ENCODE results near the gene WDR38. TPM values are rescaled to one million over a fixed set of nuclear protein-coding genes. Genes with fewer than 3 reads are reported as not detected.

The WDR38 gene
- total RNA-seq, 1 donor from 2014 or later = not detected

DNA sequence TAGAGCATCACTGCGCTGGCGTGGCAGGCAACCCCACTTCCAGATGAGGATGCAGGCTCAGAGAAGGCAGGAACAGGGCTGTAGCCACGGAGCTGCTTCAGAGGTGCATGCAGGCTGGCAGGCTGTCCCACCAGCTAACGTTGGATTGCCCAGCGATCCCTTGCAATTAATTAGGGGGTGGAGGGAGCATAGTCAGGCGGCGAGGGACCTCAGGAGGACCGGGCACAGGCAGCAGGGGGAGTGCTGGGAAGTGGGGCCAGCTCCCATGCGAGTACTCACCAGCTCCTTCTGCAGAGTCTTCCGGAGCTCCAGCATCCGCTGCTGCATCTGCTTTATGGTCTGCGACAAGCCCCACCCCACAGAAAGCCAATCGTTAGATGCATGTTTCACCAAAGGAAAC is 29.0 kb downstream of the WDR38 start:
- no peak for DNase-seq (ENCODE audit: low spot score)

DNA sequence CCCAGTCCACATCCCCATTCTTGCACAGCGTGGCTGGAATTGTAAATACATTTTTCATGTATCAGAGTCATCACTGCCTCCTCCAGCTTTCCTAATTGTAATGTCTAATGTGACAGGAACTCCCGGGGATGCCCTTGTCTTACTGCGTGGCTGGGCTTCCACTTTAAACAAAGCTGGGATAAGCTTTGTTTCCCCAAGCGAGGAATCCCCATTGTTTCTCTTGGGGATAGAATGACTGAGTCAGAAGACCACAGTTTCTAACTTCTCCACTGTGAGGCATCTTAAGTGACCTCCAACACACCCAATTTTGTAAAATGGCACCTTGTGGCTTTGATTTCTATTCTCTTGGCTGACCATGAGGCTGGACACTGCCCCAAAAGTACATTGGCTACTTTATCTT is 31.1 kb downstream of the WDR38 start:
- no peak for DNase-seq (ENCODE audit: low spot score)

DNA sequence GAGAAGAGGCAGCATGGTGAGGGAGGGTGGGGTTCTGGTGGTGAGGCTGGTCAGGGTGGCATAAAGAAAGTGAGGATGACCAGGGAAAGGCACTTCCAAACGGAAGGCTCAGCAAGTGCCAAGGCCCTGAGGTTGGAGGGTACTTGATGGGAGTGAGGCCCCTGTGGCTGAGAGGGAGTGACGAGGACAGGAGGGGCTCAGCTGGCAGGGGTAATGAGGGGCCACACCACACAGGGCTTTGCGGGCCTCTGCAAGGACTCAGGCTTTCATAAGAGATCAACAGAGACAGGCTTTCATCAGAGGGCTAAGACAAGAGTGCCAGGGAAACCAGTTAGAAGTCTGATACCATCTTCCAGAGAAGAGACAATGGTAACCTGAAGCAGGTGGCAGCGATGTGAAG is 32.3 kb downstream of the WDR38 start:
- no peak for DNase-seq (ENCODE audit: low spot score)

DNA sequence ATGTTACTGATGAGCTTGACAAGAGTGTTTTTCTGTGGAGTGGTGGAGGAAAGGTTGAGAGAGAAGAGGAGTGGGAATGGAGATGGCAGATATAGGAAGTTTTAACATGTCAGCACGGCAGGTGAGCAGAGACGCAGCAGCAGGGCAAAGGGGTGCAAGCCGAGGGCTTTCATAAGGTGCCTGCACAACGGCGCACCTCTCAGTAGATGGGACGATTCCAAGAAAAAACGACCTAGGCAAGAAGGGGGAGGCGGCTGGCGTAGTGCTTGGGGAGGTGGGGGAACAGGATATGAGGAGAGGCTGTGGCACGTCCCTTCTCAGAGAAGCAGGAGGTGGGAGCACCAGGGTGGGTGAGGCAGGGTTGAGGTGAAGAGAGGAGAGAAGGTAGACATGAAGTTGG is 33.2 kb downstream of the WDR38 start:
- no peak for DNase-seq (ENCODE audit: low spot score)

DNA sequence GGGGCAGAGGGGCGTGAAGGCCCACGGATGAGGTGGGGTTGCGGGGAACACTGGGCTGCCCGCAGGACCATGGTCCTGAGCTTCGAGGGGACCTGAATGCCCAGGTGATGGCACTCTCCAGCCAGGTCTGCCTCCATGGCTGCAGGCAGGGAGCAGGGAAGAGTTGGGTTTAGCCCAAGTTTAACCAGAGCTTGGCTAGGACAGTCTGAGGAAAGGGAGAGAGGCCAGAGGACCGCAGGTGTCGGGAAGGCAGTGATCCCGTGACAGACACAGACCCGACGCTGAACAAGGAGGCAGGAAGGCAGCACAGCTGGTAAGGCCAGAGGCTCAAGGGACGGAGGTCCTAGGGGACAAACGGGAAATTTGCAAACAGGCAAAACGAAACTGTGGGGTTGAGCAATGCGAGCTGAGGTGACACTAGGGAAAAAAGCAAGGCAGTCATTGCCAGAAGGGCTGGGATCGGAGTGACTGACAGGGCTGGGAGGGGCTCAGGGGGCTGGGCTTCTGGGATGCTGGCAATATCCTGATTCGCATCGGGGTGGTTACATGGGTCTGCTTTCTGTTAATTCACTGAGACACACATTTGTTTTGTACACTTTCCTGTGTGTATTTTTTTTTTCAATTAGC is 33.7 kb downstream of the WDR38 start:
- DNase-seq (ENCODE audit: low spot score) = no peak

DNA sequence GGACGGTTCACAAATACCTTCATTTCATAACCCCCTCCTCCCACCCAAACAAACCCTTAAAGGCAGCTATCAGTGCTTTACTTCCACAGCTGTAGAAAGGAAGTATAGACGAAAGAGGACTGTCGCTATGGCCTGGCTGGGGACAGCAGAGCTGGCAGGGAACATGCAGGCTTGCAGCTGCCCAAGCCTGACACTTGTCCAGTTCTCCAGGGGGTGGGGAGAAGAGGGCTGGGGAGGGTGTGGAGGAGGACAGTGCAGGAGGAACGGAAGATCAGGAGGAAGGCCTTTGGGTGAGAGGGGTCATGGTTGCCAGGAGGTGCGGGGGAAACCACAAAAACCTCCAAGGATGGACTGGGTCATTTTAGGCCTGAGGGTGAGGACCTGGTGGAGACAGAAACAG is 34.6 kb downstream of the WDR38 start:
- no peak for DNase-seq (ENCODE audit: low spot score)

DNA sequence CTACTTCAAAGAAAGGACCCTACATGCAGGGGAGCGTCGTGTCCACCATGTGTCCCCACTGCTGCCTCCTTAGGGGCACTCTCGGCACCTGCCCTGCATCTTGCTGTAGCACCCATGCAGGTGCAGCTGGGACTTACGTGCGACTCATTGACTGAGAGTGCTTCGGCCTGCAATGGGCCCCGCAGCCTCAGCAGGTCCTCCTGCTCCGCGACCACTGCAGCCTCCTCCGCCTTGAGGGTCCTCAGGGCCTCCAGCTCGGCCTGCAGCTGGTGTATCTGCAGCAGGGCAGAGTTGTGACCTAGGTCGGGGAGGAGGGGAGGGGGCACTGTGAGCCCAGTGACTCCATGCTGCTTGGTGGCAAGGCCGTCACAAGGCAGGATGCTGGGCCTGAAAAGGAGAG is 35.7 kb downstream of the WDR38 start:
- DNase-seq (ENCODE audit: low spot score) = no peak

DNA sequence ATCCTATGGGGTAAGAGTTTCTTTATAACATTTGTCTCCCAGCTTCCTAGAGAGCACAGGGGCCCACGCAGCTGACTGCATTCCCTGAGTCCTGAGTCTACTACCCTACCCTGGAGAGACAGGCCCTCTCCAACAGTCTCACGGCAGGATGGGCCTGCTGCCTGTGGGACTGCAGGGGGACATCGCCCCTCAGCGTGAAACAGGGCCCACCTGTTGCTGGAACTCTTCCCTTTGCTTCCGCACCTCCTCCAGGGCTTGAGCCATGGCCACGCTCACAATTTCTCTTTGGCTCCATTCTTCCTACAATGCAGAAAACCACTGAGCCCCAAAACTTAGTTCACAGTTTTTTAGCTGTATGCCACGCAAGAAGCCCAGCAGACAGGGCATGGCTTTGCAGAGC is 36.9 kb downstream of the WDR38 start:
- DNase-seq (ENCODE audit: low spot score) = no peak

DNA sequence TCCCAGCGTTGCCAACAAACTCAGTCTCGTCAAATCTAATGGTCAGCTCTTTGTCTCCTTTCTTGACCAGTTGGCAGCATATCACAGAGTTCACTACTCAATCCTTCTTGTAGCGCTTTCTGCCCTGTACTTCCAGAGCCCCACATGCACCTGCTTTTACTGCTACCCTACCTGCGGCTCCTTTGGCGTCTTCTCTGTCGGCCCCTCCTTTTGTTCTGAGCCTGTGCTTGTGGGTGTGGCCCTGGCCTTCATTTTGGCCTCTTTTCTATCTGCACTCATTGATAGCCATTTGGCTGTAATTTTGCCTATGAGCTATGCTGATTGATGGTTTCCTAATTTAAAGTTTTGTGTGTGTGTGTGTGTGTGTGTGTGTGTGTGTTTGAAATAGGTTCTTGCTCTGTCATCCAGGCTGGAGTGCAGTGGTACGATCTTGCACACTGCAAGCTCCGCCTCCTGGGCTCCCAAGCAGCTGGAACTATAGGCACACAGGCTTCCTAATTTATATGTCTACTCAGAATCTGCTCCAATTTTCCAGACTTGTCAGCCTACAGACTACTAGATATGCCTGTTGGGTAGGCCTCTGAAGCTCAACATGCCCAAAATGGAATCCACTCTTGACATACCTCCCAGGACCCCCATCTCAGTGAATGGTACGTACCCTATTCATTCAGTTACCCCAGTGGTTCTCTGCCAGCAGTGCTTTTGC is 40.9 kb downstream of the WDR38 start:
- no peak for DNase-seq (ENCODE audit: low spot score)

DNA sequence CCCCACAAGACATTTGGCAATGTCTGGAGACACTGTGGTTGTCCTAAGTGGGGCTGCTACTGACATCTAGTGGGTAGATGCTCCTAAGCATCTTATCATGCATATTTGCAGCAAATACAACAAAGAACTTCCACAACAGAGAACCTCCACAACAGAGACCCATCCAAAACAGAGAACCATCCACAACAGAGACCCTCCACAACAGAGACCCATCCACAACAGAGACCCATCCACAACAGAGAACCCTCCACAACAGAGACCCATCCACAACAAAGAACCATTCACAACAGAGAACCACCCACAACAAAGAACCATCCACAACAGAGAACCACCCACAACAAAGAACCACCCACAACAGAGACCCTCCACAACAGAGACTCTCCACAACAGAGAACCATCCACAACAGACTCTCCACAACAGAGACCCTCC is 41.5 kb downstream of the WDR38 start:
- DNase-seq (ENCODE audit: low spot score) = no peak

DNA sequence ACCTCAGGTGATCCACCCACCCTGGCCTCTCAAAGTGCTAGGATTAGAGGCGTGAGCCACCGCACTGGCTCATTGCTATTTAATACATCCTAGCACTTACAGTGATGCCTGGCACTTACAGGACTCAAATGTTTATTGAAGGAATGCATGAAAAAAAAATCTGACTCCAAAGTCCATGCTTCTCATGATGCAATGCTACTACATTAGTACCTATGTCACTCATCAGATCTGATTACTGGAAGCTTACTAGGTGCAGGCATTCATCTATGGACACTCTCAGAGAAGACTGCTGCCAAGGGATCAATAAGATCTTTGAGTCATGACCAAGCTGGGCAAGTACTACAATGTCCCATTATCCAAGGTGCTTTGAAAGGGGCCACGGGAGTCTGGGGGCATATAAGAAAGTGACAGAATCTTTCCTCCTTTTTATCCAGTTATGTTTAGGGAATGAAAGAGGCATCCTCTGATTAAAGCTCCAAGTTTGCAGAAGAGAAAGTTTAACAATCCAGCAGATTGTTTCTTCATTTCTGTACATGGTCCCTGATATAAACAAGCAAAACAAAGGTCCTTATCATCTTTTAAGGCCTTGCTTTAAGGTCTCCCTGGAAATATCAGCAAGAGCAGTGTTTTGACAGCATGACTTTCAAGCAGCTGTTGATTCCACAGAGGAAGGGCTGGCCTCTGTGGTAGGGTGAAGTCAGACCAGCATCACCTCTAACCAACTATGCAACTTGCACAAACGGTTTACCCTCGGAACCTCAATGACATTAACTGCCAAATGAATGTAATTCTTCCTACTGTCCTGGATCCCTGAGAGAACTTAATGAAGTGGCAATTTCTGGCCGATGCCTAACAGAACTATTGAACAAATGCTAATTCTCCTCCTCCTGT is 44.6 kb downstream of the WDR38 start:
- DNase-seq (ENCODE audit: low spot score) = no peak

DNA sequence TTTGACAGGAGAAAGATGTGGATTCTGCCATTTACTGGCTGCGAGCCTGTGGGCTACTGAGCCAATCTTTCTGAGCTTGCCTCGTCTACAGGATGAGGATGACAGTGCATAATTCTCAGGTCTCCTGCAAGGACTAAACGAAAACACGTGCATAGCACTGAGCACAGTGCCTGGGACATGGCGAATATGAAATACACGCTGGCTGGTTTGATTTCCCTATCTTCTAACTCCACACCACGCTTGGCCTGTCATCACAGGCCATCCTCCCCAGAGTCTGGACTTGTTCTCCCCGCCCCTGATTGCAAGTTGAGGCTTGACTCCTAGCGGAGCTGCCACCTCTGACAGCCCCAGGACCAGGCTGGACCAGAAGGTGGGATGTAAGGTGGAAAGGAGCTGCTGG is 46.6 kb downstream of the WDR38 start:
- DNase-seq (ENCODE audit: low spot score) = no peak

DNA sequence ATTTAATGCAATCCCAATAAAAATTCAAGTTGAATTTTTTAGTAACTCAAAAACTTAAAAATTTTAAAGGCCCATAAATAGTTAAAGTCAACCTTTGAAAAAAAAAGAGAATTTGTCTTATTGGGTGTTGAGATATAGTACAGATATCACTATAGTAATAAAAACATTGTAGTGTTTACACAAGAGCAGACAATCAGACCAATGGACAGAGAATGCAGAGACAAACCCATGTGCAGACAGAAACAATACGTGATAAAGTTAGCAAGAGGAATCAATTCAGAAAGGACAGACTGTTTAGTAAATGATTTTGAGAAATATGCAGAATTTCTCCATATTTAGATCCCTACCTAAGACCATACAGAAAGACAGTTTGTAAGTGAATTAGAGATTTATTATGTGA is 53.7 kb downstream of the WDR38 start:
- no peak for DNase-seq (ENCODE audit: low spot score)

Other genes with a start within 250 kb of the WDR38 start
- gene NR6A1, start 82.1 kb upstream of the WDR38 start, total RNA-seq = 5.0 TPM
- gene OLFML2A, start 76.3 kb upstream of the WDR38 start, total RNA-seq = 13.1 TPM
- gene RPL35, start 8.5 kb downstream of the WDR38 start, total RNA-seq = 1,601 TPM
- 36.5 TPM for gene ARPC5L, start 8.7 kb downstream of the WDR38 start, total RNA-seq
- 25.1 TPM for gene GOLGA1, start 87.6 kb downstream of the WDR38 start, total RNA-seq

Data from ureter (tissue), 1 donor.